ENCODE measurements around the gene FABP6.

Gene FABP6

DNA sequence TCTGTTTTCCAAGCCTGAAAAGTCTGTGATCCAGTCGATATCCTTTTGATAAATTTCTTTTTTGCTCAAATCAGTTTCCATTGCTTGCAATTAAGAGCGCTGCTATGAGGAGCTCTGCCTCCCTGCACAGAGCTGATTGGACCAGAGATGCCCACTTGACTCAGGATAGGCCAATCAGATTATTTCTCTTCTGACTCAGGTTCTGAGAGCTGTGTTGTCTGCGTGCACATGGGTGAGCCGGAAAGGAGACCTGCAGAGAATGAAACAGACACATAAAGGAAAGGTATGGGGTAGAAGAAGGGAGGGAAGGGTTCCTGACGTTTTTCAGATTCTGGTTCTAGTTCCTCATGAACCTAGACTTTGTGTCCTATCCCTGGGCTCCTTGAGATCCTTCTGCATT, 15.8 kb upstream of the FABP6 start:
- DNase-seq (ENCODE audit: low spot score) = no peak
- in situ Hi-C loops (cut with MboI; ENCODE audit: low sequenced_read_pairs, unreplicated experiment) = no loop called here
- TF ChIP-seq, protein P1, sequence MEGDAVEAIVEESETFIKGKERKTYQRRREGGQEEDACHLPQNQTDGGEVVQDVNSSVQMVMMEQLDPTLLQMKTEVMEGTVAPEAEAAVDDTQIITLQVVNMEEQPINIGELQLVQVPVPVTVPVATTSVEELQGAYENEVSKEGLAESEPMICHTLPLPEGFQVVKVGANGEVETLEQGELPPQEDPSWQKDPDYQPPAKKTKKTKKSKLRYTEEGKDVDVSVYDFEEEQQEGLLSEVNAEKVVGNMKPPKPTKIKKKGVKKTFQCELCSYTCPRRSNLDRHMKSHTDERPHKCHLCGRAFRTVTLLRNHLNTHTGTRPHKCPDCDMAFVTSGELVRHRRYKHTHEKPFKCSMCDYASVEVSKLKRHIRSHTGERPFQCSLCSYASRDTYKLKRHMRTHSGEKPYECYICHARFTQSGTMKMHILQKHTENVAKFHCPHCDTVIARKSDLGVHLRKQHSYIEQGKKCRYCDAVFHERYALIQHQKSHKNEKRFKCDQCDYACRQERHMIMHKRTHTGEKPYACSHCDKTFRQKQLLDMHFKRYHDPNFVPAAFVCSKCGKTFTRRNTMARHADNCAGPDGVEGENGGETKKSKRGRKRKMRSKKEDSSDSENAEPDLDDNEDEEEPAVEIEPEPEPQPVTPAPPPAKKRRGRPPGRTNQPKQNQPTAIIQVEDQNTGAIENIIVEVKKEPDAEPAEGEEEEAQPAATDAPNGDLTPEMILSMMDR (IDR thresholded peaks at IDR 0.05; ENCODE audit: borderline replicate concordance, control extremely low read depth, extremely low read depth, insufficient read depth, missing control alignments) = no peak

DNA sequence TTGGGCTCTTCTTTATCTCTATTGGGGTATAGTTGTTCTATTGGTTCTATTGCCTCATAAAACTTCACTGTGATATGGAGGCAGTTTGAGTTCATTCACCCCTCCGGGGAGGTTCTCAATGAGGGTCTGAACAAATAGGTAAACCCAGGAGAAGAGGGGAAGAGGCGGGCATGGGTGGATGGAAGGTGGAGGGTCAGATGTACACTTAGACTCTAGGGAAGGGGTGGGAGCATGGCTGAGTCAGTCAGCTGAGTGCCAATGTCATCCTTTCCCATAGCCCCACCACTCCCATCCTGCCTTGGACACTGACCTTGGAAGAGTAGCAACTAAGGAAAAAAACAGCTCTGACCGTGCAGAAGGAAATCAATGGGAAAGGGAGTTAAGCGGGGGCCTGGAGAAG, 9.9 kb upstream of the FABP6 start:
- in situ Hi-C loops (cut with MboI; ENCODE audit: low sequenced_read_pairs, unreplicated experiment) = no loop called here
- TF ChIP-seq, protein P1 (IDR thresholded peaks at IDR 0.05; ENCODE audit: borderline replicate concordance, control extremely low read depth, extremely low read depth, insufficient read depth, missing control alignments) = no peak
- DNase-seq (ENCODE audit: low spot score) = no peak

DNA sequence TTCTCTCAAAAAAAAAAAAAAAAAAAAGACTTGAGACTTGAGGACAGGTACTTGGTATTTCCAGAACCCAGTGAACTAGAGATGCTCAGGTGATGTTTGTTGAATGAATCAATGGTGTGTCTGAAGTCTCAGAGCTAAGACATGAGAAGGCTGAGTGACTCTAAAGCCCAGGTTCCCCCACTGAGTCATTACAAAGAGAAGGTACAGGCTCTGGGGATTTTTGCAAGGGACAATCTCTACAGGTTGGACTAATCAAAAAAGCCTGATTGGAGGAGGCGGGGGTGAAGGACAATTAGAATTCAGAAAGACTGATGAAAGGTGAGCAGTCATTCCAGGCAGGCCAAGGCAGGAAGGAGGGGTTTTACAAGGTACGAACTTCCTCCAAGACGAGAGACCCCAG, 8.2 kb upstream of the FABP6 start:
- TF ChIP-seq, protein P1 (IDR thresholded peaks at IDR 0.05; ENCODE audit: borderline replicate concordance, control extremely low read depth, extremely low read depth, insufficient read depth, missing control alignments) = no peak
- no peak for DNase-seq (ENCODE audit: low spot score)
- in situ Hi-C loops (cut with MboI; ENCODE audit: low sequenced_read_pairs, unreplicated experiment) = no loop called here

DNA sequence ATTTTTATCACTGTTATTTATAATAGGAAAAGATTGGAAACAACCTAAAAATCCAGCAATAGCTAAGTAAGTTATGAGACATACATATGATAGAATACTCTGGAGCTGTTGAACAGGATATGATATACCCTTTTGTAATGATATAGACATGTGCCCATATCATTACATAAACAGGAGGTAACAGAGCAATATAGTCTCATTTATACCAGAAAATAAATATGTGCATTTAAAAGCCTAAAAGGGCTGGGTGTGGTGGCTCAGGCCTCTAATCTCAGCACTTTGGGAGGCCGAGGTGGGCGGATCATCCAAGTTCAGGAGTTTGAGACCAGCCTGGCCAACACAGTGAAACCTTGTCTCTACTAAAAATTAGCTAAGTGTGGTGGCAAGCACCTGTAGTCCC, 2.3 kb upstream of the FABP6 start:
- in situ Hi-C loops (cut with MboI; ENCODE audit: low sequenced_read_pairs, unreplicated experiment) = no loop called here
- TF ChIP-seq, protein P1 (IDR thresholded peaks at IDR 0.05; ENCODE audit: borderline replicate concordance, control extremely low read depth, extremely low read depth, insufficient read depth, missing control alignments) = no peak
- no peak for DNase-seq (ENCODE audit: low spot score)

DNA sequence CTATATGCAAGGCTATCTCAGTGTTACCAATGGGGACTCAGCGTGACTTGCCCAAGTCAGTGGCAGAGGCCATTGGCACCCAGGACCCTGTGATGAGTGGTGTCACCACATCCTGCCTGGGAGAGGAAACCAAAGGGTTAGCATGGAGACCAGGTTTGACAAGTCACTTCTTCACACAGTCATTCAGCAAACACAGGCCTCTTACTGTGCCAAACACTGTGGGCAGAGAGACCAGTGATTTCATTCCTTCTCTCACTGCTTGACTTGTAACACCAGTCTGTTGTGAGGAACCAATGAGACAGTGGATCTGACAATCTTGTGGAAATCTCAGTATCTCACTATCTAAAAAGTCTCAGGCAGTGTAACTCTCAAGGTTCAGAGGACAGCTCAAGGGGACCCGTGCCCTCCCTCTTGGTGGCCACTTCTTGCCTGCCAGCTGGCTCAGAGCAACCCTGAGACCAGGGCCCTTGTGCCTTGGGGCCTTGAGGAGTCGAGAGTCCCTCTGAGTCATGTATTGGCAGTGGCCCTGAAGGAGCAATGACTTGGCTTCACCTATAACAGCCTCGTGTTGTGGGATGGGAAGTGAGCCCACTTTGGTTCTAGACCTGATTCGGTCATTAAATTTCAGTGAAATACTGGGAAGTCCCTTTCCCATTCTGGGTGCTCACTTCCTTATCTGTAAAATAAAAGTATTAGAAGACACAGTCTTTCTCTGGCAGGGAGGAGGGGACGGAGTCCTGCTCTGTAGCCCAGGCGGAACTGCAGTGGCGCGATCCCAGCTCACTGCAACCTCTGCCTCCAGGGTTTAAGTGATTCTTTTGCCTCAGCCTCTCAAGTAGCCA, 1.6 kb downstream of the FABP6 start:
- in situ Hi-C loops (cut with MboI; ENCODE audit: low sequenced_read_pairs, unreplicated experiment) = no loop called here
- TF ChIP-seq, protein P1 (IDR thresholded peaks at IDR 0.05; ENCODE audit: borderline replicate concordance, control extremely low read depth, extremely low read depth, insufficient read depth, missing control alignments) = no peak
- peak; percentile 53 for DNase-seq (ENCODE audit: low spot score)

DNA sequence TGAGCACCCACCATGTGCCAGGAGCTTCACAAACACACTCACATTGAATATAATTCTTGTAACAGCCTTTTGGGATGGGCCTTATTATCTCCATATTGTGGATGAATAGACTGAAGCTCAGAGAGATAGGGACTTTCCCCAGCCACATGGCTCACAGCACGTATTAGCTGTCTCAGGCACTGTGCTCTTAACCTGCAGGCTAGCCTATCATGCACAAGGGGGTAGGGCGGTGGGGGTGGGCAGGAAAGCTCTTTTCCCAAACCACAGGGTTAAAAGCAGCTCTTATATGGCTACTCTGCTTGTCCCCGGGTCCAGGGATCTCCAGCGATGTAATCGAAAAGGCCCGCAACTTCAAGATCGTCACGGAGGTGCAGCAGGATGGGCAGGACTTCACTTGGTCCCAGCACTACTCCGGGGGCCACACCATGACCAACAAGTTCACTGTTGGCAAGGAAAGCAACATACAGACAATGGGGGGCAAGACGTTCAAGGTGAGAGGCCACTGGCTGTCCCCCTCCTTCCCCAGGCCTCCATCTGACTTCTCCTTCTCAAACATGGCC, 2.6 kb downstream of the FABP6 start:
- no peak for DNase-seq (ENCODE audit: low spot score)
- in situ Hi-C loops (cut with MboI; ENCODE audit: low sequenced_read_pairs, unreplicated experiment) = no loop called here
- TF ChIP-seq, protein P1 (IDR thresholded peaks at IDR 0.05; ENCODE audit: borderline replicate concordance, control extremely low read depth, extremely low read depth, insufficient read depth, missing control alignments) = no peak

All from GM13976 (cell line).